Peyer's patch (tissue), 4 donors: Measurements from ENCODE around the gene SLC47A2. TPM values are rescaled to one million over a fixed set of nuclear protein-coding genes. Genes with fewer than 3 reads are reported as not detected.

ENCODE experiments used
- DNase-seq, 3 donors: peaks; one replicate each; pipeline ENCODE4 v3.0.0-alpha.2; 2017 to 2019
- H3K27ac ChIP-seq, 4 donors: fragments of 200-600 bp; sonication (generic); one replicate each; pipeline ENCODE4 v1.5.1; 2016 to 2019
- H3K27me3 ChIP-seq, 2 donors: fragments of 200-600 bp; sonication (generic); one replicate each; pipeline ENCODE4 v1.5.1; 2019
- H3K36me3 ChIP-seq, 3 donors: fragments of 200-600 bp; sonication (generic); one replicate each; pipeline ENCODE4 v1.5.1; 2016 to 2019
- H3K4me1 ChIP-seq, 4 donors: fragments of 200-600 bp; sonication (generic); one replicate each; pipeline ENCODE4 v1.5.1; 2016 to 2019
- H3K4me3 ChIP-seq, 4 donors: fragments of 200-600 bp; sonication (generic); 1 replicate in 3 of 4; 2 replicates in 1 of 4; pipeline ENCODE4 v1.5.1; 2016 to 2019; ENCODE audit warnings: mild to moderate bottlenecking in 1 of 4
- H3K9me3 ChIP-seq, 4 donors: fragments of 200-600 bp; sonication (generic); one replicate each; pipeline ENCODE4 v1.5.1; 2016 to 2019; ENCODE audit warnings: mild to moderate bottlenecking in 1 of 4
- POLR2A ChIP-seq, 2 donors: fragments of 450-650 bp; IDR thresholded peaks; one replicate each; pipeline ENCODE4 v1.5.1; 2017; ENCODE audit warnings: antibody characterized with exemption in 2 of 2, mild to moderate bottlenecking in 2 of 2, moderate library complexity in 2 of 2
- total RNA-seq, 4 donors: library from RNA; depleted of rRNA; stranded (reverse); fragments of >200 nt; gene quantifications; one replicate each; pipeline ENCODE4 v1.1.0, GENCODE V29; 2016
- TF ChIP-seq, protein P1 (sequence below), 6 experiments: fragments of 450-650 bp in 4 of 6; fragments of 200-600 bp in 2 of 6; sonication (generic) in 1 of 6; IDR thresholded peaks; one replicate each; pipeline ENCODE4 v1.5.1; 2017 to 2019; ENCODE audit warnings: antibody characterized with exemption in 6 of 6, mild to moderate bottlenecking in 3 of 6, moderate library complexity in 1 of 6

Gene SLC47A2
- total RNA-seq, 4 donors from 2014 or later = 3.9 to 6.8 (median 6.3) TPM; not detected in 1

DNA sequence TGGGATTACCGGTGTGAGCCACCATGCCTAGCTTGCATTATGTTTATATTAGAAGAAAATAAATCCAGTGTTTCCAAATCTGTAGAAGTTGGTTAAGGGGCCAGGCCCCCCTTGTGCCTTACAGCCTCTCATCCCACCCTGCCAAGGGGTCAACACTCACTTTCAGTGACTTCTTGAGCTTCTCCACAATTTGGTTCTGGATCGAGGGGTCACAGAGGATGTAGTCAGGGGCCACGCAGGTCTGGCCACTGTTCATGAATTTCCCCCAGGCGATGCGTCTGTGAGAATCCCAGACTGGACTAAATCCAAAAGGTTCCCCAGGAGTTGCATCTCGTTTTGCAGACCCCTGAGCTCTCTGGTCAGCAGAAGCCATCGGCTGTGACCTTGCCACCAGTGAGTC lies 24.5 kb upstream of the SLC47A2 start:
- H3K9me3 ChIP-seq = no peaks in the 10 kb centered on the region
- TF ChIP-seq, protein P1, sequence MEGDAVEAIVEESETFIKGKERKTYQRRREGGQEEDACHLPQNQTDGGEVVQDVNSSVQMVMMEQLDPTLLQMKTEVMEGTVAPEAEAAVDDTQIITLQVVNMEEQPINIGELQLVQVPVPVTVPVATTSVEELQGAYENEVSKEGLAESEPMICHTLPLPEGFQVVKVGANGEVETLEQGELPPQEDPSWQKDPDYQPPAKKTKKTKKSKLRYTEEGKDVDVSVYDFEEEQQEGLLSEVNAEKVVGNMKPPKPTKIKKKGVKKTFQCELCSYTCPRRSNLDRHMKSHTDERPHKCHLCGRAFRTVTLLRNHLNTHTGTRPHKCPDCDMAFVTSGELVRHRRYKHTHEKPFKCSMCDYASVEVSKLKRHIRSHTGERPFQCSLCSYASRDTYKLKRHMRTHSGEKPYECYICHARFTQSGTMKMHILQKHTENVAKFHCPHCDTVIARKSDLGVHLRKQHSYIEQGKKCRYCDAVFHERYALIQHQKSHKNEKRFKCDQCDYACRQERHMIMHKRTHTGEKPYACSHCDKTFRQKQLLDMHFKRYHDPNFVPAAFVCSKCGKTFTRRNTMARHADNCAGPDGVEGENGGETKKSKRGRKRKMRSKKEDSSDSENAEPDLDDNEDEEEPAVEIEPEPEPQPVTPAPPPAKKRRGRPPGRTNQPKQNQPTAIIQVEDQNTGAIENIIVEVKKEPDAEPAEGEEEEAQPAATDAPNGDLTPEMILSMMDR (IDR thresholded peaks at IDR 0.05) = no peak
- TF ChIP-seq POLR2A (IDR thresholded peaks at IDR 0.05) = no peak
- no peak for DNase-seq
- no peaks in the 10 kb centered on the region for H3K36me3 ChIP-seq
- peaks cover 0 to 12% (median 0%) of the 10 kb centered on the region in 4 donors for H3K4me1 ChIP-seq
- H3K27ac ChIP-seq = no peak overlapping the region
- H3K27me3 ChIP-seq = no peaks in the 10 kb centered on the region
- H3K4me3 ChIP-seq = no peak overlapping the region

- Histone ChIP-seq H3K4me3 (no peak overlapping the region), H3K4me1 (peaks cover 0 to 15% (median 0%) of the 10 kb centered on the region in 4 donors), H3K27ac (no peak overlapping the region), H3K9me3 (no peaks in the 10 kb centered on the region), H3K27me3 (no peaks in the 10 kb centered on the region), H3K36me3 (no peaks in the 10 kb centered on the region)
- no peak for TF ChIP-seq POLR2A (IDR thresholded peaks at IDR 0.05)
- TF ChIP-seq, protein P1 (IDR thresholded peaks at IDR 0.05) = no peak
- DNase-seq = no peak
These were observed 23.1 kb upstream of the SLC47A2 start for GRCh38 chr17:19739241-19740201.

- no peaks in the 10 kb centered on the region for H3K9me3 ChIP-seq
- TF ChIP-seq, protein P1 (IDR thresholded peaks at IDR 0.05) = no peak
- no peak for TF ChIP-seq POLR2A (IDR thresholded peaks at IDR 0.05)
- DNase-seq = no peak
- no peaks in the 10 kb centered on the region for H3K36me3 ChIP-seq
- no peak overlapping the region for H3K27ac ChIP-seq
- no peak overlapping the region for H3K4me3 ChIP-seq
- no peaks in the 10 kb centered on the region for H3K27me3 ChIP-seq
- H3K4me1 ChIP-seq = peaks cover 0 to 22% (median 0%) of the 10 kb centered on the region in 4 donors
These were observed 22.4 kb upstream of the SLC47A2 start for GRCh38 chr17:19738757-19739156.

GRCh38 chr17:19738073-19738449 lies 21.7 kb upstream of the SLC47A2 start:
- no peaks in the 10 kb centered on the region for H3K27me3 ChIP-seq
- H3K4me1 ChIP-seq = peaks cover 0 to 25% (median 0%) of the 10 kb centered on the region in 4 donors
- DNase-seq = no peak

GRCh38 chr17:19737305-19738072 lies 21.1 kb upstream of the SLC47A2 start:
- Histone ChIP-seq H3K27ac (no peak overlapping the region), H3K4me1 (peaks cover 0 to 25% (median 0%) of the 10 kb centered on the region in 4 donors), H3K36me3 (no peaks in the 10 kb centered on the region), H3K9me3 (no peaks in the 10 kb centered on the region), H3K27me3 (no peaks in the 10 kb centered on the region), H3K4me3 (no peak overlapping the region)
- no peak for DNase-seq
- no peak for TF ChIP-seq POLR2A (IDR thresholded peaks at IDR 0.05)
- TF ChIP-seq, protein P1 (IDR thresholded peaks at IDR 0.05) = no peak

More at GRCh38 chr17:19738073-19738449, 21.7 kb upstream of the SLC47A2 start:
- Histone ChIP-seq H3K9me3 (no peaks in the 10 kb centered on the region), H3K27ac (no peak overlapping the region), H3K4me3 (no peak overlapping the region), H3K36me3 (no peaks in the 10 kb centered on the region)
- TF ChIP-seq POLR2A (IDR thresholded peaks at IDR 0.05) = no peak
- TF ChIP-seq, protein P1 (IDR thresholded peaks at IDR 0.05) = no peak
